K562 (cell line): ENCODE data around the gene CD4. TPM values are rescaled to one million over a fixed set of nuclear protein-coding genes. Genes with fewer than 3 reads are reported as not detected.

Experiments used
- ATAC-seq: fragments of 200-7000 bp; cut with Tn5 transposase; 3 replicates; pipeline ENCODE4 v1.9.1; 2020; ENCODE audit warnings: moderate library complexity
- BruUV-seq: library from RNA; stranded (reverse); fragments of 400-500 nt; replicated peaks from 2 replicates; lab custom pipeline; 2021; lab: Mats Ljungman, UMichigan
- CTCF ChIA-PET: fragments of 300-600 bp; formaldehyde crosslinking; extraction: SDS; loops from one replicate; lab custom pipeline; 2021; ENCODE audit warnings: low intra/inter-chr PET ratio; lab: Yijun Ruan, JAX
- POLR2A ChIA-PET: fragments of 300-600, 350-650 bp; sonication (Branson Sonifier 250); formaldehyde crosslinking; extraction: SDS; loops from one replicate; lab custom pipeline; 2021; ENCODE audit warnings: antibody characterized with exemption, inconsistent platforms; lab: Yijun Ruan, JAX
- DNase-seq, 4 experiments: peaks; one replicate each; pipeline versions ENCODE4 v3.0.0 to v3.0.0-alpha.2; 2011 to 2018; ENCODE audit warnings: low spot score in 3 of 4, mixed read lengths in 3 of 4; ENCODE audit errors: extremely low read depth in 1 of 4
- FAIRE-seq: peaks from 2 replicates; lab custom pipeline; 2011; peaks lifted over from hg19 to GRCh38; lab: Jason Lieb, UNC
- H2AFZ ChIP-seq: 2 replicates; pipeline ENCODE4 v1.6.0; 2011; ENCODE audit warnings: low read depth, low read length, control low read depth, inconsistent platforms
- H3K27ac ChIP-seq: fragments of 200-600 bp; 3 replicates; pipeline ENCODE4 v1.8.0; 2011; ENCODE audit warnings: low read depth, mild to moderate bottlenecking, control low read depth, inconsistent platforms, low read length, moderate library complexity, mixed read lengths; ENCODE audit errors: extremely low read depth
- H3K27me3 ChIP-seq, 2 experiments: fragments of 300-600 bp in 1 of 2; 2 replicates in 1 of 2; 3 replicates in 1 of 2; pipeline versions ENCODE4 v1.6.0 to v1.8.0; 2011; ENCODE audit warnings: inconsistent platforms in 2 of 2, low read length in 2 of 2, mild to moderate bottlenecking in 1 of 2, mixed read lengths in 1 of 2, moderate library complexity in 1 of 2; ENCODE audit not compliant: control insufficient read depth in 2 of 2, insufficient read depth in 2 of 2
- H3K36me3 ChIP-seq: fragments of 300-600 bp; 3 replicates; pipeline ENCODE4 v1.8.0; 2011; ENCODE audit warnings: mild to moderate bottlenecking, low read length, inconsistent platforms; ENCODE audit not compliant: control insufficient read depth, insufficient read depth
- H3K4me1 ChIP-seq, 2 experiments: fragments of 200-600 bp in 1 of 2; replicated peaks in 1 of 2; 2 replicates in 1 of 2; 3 replicates in 1 of 2; pipeline versions ENCODE4 v1.5.1 to v1.8.0; 2011; ENCODE audit warnings: inconsistent platforms in 2 of 2, low read length in 2 of 2, mild to moderate bottlenecking in 1 of 2, mixed read lengths in 1 of 2, moderate library complexity in 1 of 2; ENCODE audit not compliant: control insufficient read depth in 2 of 2, insufficient read depth in 2 of 2
- H3K4me2 ChIP-seq: 2 replicates; pipeline ENCODE4 v1.6.1; 2011; ENCODE audit warnings: low read length, control low read depth, inconsistent platforms, mixed read lengths; ENCODE audit not compliant: insufficient read depth
- H3K4me3 ChIP-seq: fragments of 200-600 bp; sonication (generic), shearing (Covaris generic); 2 replicates; pipeline ENCODE4 v1.5.1; 2016; ENCODE audit warnings: control low read depth, inconsistent platforms
- H3K79me2 ChIP-seq: fragments of 200-600 bp; 3 replicates; pipeline ENCODE4 v1.8.0; 2011; ENCODE audit warnings: low read length, inconsistent platforms; ENCODE audit not compliant: control insufficient read depth, insufficient read depth
- H3K9ac ChIP-seq, 2 experiments: 2 replicates each; pipeline versions ENCODE4 v1.6.0 to v1.6.1; 2011; ENCODE audit warnings: low read depth in 2 of 2, low read length in 2 of 2, control low read depth in 1 of 2, inconsistent platforms in 1 of 2, mild to moderate bottlenecking in 1 of 2, mixed read lengths in 1 of 2; ENCODE audit not compliant: insufficient read depth in 1 of 2
- H3K9me1 ChIP-seq: one replicate; pipeline ENCODE4 v1.6.0; 2011; ENCODE audit warnings: inconsistent platforms, mild to moderate bottlenecking, low read length, moderate library complexity; ENCODE audit not compliant: control insufficient read depth, insufficient read depth
- H3K9me3 ChIP-seq: replicated peaks from 2 replicates; pipeline ENCODE4 v1.5.1; 2011; ENCODE audit warnings: low read depth, low read length, inconsistent platforms; ENCODE audit not compliant: control insufficient read depth, insufficient read depth
- H4K20me1 ChIP-seq: replicated peaks from 2 replicates; pipeline ENCODE4 v1.6.1; 2011; ENCODE audit warnings: low read length, inconsistent platforms, mixed read lengths; ENCODE audit not compliant: control insufficient read depth, insufficient read depth
- CBX1 ChIP-seq: sonication (generic); IDR thresholded peaks from 2 replicates; pipeline ENCODE4 v1.6.1; 2016; ENCODE audit warnings: antibody characterized with exemption, low read depth, mild to moderate bottlenecking
- DMBX1 ChIP-seq: fragments of 250-450 bp; sonication (Bioruptor Pico); IDR thresholded peaks from 2 replicates; pipeline ENCODE4 v1.8.0; 2022; ENCODE audit warnings: inconsistent platforms, mild to moderate bottlenecking, moderate library complexity, borderline replicate concordance
- FOSL1 ChIP-seq: fragments of 200-800 bp; sonication (Bioruptor generic); conservative IDR thresholded peaks from 2 replicates; pipeline ENCODE4 v1.6.1; 2016; ENCODE audit warnings: missing genetic modification characterization, missing compliant biosample characterization
- FOXA3 ChIP-seq, 2 experiments: fragments of 450-650 bp in 1 of 2; sonication (generic) in 1 of 2; formaldehyde crosslinking; IDR thresholded peaks in 1 of 2; conservative IDR thresholded peaks in 1 of 2; 2 replicates each; pipeline versions ENCODE4 v1.4.0 to v1.8.0; 2020 to 2022; ENCODE audit warnings: mild to moderate bottlenecking in 2 of 2, missing genetic modification reagents in 1 of 2
- ILF3 ChIP-seq: fragments of 450-650 bp; IDR thresholded peaks from 2 replicates; pipeline ENCODE4 v1.6.1; 2018; ENCODE audit warnings: antibody characterized with exemption, mild to moderate bottlenecking, moderate library complexity, borderline replicate concordance
- MXI1 ChIP-seq: IDR thresholded peaks from 2 replicates; pipeline ENCODE4 v1.6.1; 2011; ENCODE audit warnings: low read depth, mild to moderate bottlenecking, improper control_type of control experiment, low read length
- NR1H2 ChIP-seq: sonication (generic); formaldehyde crosslinking; IDR thresholded peaks from 2 replicates; pipeline ENCODE4 v1.4.0; 2020; ENCODE audit warnings: mild to moderate bottlenecking, missing genetic modification reagents
- RAD21 ChIP-seq, 2 experiments: fragments of 250-450 bp in 1 of 2; fragments of 450-650 bp in 1 of 2; sonication (Bioruptor Pico) in 1 of 2; formaldehyde crosslinking in 1 of 2; IDR thresholded peaks in 1 of 2; conservative IDR thresholded peaks in 1 of 2; 2 replicates each; pipeline versions ENCODE4 v1.4.0 to v1.8.0; 2020 to 2022; ENCODE audit warnings: mild to moderate bottlenecking in 2 of 2, moderate library complexity in 1 of 2
- RHOXF2B ChIP-seq: fragments of 250-450 bp; sonication (Bioruptor Pico); conservative IDR thresholded peaks from 2 replicates; pipeline ENCODE4 v1.5.1; 2021
- SMARCA4 ChIP-seq: fragments of 450-650 bp; IDR thresholded peaks from 2 replicates; pipeline ENCODE4 v1.6.1; 2016
- SOX6 ChIP-seq: fragments of 450-650 bp; IDR thresholded peaks from 2 replicates; pipeline ENCODE4 v1.6.1; 2014; ENCODE audit warnings: mild to moderate bottlenecking
- ZBTB7A ChIP-seq: IDR thresholded peaks from 2 replicates; pipeline ENCODE4 v1.6.1; 2011; ENCODE audit warnings: low read depth, mild to moderate bottlenecking, low read length, moderate library complexity, borderline replicate concordance; ENCODE audit not compliant: control insufficient read depth
- ZNF239 ChIP-seq: fragments of 250-450 bp; sonication (Bioruptor Pico); IDR thresholded peaks from 2 replicates; pipeline ENCODE4 v1.4.0; 2020; ENCODE audit warnings: mild to moderate bottlenecking
- ZNF282 ChIP-seq: sonication (generic); formaldehyde crosslinking; IDR thresholded peaks from 2 replicates; pipeline ENCODE4 v1.8.1; 2023; ENCODE audit warnings: missing genetic modification reagents
- ZNF324 ChIP-seq: fragments of 250-450 bp; sonication (Bioruptor Pico); IDR thresholded peaks from 2 replicates; pipeline ENCODE4 v1.4.0; 2020; ENCODE audit warnings: mild to moderate bottlenecking
- ZNF57 ChIP-seq: fragments of 450-650 bp; formaldehyde crosslinking; IDR thresholded peaks from 2 replicates; pipeline ENCODE4 v1.4.0; 2020; ENCODE audit warnings: mild to moderate bottlenecking, moderate library complexity
- WGBS: fragments of 100-300 bp; shearing (Covaris generic); methylation state at CpG from one replicate; pipeline ENCODE4 v1.1.6; 2016; ENCODE audit warnings: low coverage, mixed read lengths; ENCODE audit not compliant: insufficient coverage; ENCODE audit errors: missing lambda C conversion rate; 5-methylcytosine and 5-hydroxymethylcytosine counted together
- in situ Hi-C: fragments of 300-500 bp; cut with MboI; formaldehyde crosslinking; loops from 4 replicates; pipeline ENCODE4 v1.15.0; 2018; ENCODE audit warnings: inconsistent platforms, mixed read lengths
- intact Hi-C: fragments of 100-400 bp; cut with micrococcal nuclease; formaldehyde crosslinking; loops from 2 replicates; pipeline ENCODE4 v1.14.2; 2022
- polyA plus RNA-seq, 8 experiments: library from polyadenylated mRNA; depleted of rRNA in 4 of 8; stranded (reverse) in 5 of 8; unstranded in 3 of 8; fragments of >200 nt; fragmentation: Nextera tagmentation in 2 of 8; fragmentation: Illumina TruSeq in 1 of 8; extraction: Ambion mirVana in 2 of 8; extraction: Trizol in 1 of 8; gene quantifications; 2 replicates each; pipeline versions ENCODE4 v1.2.1 to v1.2.3, GENCODE V29; 2011 to 2014; ENCODE audit warnings: inconsistent platforms in 1 of 8, missing spikeins in 1 of 8
- total RNA-seq, 7 experiments: library from RNA; depleted of rRNA in 6 of 7; stranded (reverse); fragments of >200 nt in 6 of 7; fragmentation: Illumina TruSeq in 2 of 7; extraction: Trizol in 2 of 7; gene quantifications; 2 replicates each; pipeline versions ENCODE4 v1.2.1 to v1.2.3, GENCODE V29; 2011 to 2021; ENCODE audit warnings: low replicate concordance in 1 of 7
- TF ChIP-seq, protein P1 (sequence below), 3 experiments: fragments of 200-800 bp in 1 of 3; fragments of 250-450 bp in 1 of 3; fragments of 450-650 bp in 1 of 3; sonication (Bioruptor Pico) in 1 of 3; sonication (Bioruptor generic) in 1 of 3; formaldehyde crosslinking in 1 of 3; IDR thresholded peaks; 2 replicates each; pipeline versions ENCODE4 v1.6.1 to v1.8.0; 2016 to 2022; ENCODE audit warnings: mild to moderate bottlenecking in 2 of 3, missing genetic modification characterization in 2 of 3, missing compliant biosample characterization in 1 of 3, moderate library complexity in 1 of 3
- TF ChIP-seq, protein P2 (sequence below): fragments of 450-650 bp; IDR thresholded peaks from one replicate; pipeline ENCODE4 v1.6.1; 2018; ENCODE audit warnings: mild to moderate bottlenecking, moderate library complexity; ENCODE audit not compliant: partially characterized antibody

CD4 gene
- total and polyA plus RNA-seq, 9 of the 15 experiments (the other 6 are each of a cell fraction or from before 2014, with no cell fraction given), result 0.06 to 0.27 (median 0.09) TPM; not detected in 5

DNA sequence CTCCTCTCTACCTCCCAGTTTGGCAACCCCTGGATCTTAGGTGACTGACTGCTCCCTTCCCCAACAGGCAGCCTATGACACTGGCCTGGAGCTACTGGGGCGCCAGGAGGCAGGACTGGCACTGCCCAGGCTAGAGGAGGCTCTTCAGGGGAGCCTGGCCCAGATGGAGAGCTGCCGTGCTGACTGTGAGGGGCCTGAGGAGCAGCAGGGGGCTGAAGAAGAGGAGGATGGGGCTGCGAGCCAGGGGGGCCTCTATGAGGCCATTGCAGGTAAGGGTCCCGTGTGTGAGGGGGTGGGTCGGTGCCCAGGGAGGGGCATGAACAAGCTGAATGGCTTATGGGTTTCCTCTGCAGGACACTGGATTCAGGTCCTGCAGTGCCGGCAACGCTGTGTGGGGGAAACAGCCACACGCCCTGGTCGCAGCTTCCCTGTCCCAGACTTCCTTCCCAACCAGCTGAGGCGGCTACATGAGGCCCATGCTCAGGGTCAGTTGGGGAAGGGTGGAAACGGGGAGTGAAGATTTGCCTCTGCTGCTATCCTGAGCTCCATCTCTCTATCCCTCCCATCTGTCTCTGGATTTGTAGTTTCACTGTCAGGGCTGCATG is 41.1 kb downstream of the CD4 start:
- H3K4me1 ChIP-seq, result peaks cover 11 to 48% of the 10 kb centered on the region in 2 experiments; a peak in 4 of 5 replicates
- no peak for DNase-seq
- H3K9me1 ChIP-seq, result no peaks in the 10 kb centered on the region
- intact Hi-C loops, result no loop called here
- TF ChIP-seq ZNF57, result no peak
- TF ChIP-seq FOXA3 (CRISPR knock-in tag; conservative IDR thresholded peaks at IDR 0.05 in 1 of 2, IDR thresholded peaks at IDR 0.05 in 1 of 2), result no peak
- no peak for TF ChIP-seq DMBX1 (CRISPR knock-in tag)
- no peak for TF ChIP-seq ZNF324
- TF ChIP-seq SOX6, result no peak
- no peak for TF ChIP-seq ZNF239 (CRISPR knock-in tag)
- TF ChIP-seq NR1H2 (CRISPR knock-in tag), result no peak
- no peak for TF ChIP-seq SMARCA4
- no peak for TF ChIP-seq ZBTB7A
- no peak for TF ChIP-seq MXI1
- TF ChIP-seq, protein P1, sequence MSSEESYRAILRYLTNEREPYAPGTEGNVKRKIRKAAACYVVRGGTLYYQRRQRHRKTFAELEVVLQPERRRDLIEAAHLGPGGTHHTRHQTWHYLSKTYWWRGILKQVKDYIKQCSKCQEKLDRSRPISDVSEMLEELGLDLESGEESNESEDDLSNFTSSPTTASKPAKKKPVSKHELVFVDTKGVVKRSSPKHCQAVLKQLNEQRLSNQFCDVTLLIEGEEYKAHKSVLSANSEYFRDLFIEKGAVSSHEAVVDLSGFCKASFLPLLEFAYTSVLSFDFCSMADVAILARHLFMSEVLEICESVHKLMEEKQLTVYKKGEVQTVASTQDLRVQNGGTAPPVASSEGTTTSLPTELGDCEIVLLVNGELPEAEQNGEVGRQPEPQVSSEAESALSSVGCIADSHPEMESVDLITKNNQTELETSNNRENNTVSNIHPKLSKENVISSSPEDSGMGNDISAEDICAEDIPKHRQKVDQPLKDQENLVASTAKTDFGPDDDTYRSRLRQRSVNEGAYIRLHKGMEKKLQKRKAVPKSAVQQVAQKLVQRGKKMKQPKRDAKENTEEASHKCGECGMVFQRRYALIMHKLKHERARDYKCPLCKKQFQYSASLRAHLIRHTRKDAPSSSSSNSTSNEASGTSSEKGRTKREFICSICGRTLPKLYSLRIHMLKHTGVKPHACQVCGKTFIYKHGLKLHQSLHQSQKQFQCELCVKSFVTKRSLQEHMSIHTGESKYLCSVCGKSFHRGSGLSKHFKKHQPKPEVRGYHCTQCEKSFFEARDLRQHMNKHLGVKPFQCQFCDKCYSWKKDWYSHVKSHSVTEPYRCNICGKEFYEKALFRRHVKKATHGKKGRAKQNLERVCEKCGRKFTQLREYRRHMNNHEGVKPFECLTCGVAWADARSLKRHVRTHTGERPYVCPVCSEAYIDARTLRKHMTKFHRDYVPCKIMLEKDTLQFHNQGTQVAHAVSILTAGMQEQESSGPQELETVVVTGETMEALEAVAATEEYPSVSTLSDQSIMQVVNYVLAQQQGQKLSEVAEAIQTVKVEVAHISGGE (CRISPR knock-in tag; IDR thresholded peaks at IDR 0.05), result no peak
- TF ChIP-seq FOSL1 (tag), result no peak
- no peak for TF ChIP-seq CBX1
- TF ChIP-seq, protein P2, sequence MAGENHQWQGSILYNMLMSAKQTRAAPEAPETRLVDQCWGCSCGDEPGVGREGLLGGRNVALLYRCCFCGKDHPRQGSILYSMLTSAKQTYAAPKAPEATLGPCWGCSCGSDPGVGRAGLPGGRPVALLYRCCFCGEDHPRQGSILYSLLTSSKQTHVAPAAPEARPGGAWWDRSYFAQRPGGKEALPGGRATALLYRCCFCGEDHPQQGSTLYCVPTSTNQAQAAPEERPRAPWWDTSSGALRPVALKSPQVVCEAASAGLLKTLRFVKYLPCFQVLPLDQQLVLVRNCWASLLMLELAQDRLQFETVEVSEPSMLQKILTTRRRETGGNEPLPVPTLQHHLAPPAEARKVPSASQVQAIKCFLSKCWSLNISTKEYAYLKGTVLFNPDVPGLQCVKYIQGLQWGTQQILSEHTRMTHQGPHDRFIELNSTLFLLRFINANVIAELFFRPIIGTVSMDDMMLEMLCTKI, result no peak
- no peak for TF ChIP-seq RAD21 (CRISPR knock-in tag; conservative IDR thresholded peaks at IDR 0.05 in 1 of 2, IDR thresholded peaks at IDR 0.05 in 1 of 2)
- TF ChIP-seq ILF3, result no peak
- TF ChIP-seq ZNF282 (CRISPR knock-in tag), result no peak
- no peak for TF ChIP-seq RHOXF2B (CRISPR knock-in tag)
- TF ChIP-seq, all 486 proteins: peak for 0
- no TSS peak for BruUV-seq
- no peaks in the 10 kb centered on the region for H3K9me3 ChIP-seq
- H3K36me3 ChIP-seq, result peaks cover 40% of the 10 kb centered on the region; the same call in 1 of the 3 replicates
- H3K27ac ChIP-seq, result no peak overlapping the region
- FAIRE-seq (no peak), ATAC-seq (no peak)
- no peaks in the 10 kb centered on the region for H3K27me3 ChIP-seq
- ChIA-PET CTCF (no interaction called here), POLR2A (interaction anchor here (0.6 to 3.2 kb wide), 4 partner anchors 9 to 37 kb away, joined by 3 to 13 read pairs (median 4); no protein-coding TSS in a partner anchor)
- H4K20me1 ChIP-seq, result no peaks in the 10 kb centered on the region
- H2AFZ ChIP-seq, result no peak overlapping the region
- H3K4me3 ChIP-seq, result no peak overlapping the region
- peak overlapping the region in 1 of 2 experiments; percentile 30; a peak in 1 of 4 replicates for H3K9ac ChIP-seq
- H3K79me2 ChIP-seq, result peaks cover 24% of the 10 kb centered on the region
- 0 out of 2 replicates have a peak overlapping the region, but pooled peaks have one; percentile 87 for H3K4me2 ChIP-seq
- in situ Hi-C loops, result no loop called here
- WGBS, result 87% methylated on average over 6 of the region's 11 CpGs
